ENCODE data around the gene PPHLN1.

DNA sequence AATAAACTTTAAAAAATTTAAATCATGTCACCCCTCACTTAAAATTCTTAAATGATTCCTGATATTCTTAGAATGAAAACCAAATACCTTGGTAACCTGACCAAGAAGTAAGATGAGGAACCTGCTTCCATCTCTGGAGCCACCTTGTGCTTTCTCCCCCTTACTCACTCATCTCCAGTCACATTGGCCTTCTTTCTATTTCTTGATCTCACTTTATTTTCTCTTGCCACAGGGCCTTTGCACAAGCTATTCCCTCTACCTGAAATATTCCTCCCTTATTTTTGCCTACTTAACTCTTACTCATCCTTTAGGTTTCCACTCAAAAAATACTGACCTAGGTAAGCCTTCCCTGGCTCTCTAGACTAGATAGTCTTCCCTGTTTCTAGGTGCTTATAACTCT, 5.2 kb upstream of the PPHLN1 start:
- no peak for TF ChIP-seq ZC3H10 (CRISPR knock-in tag; IDR thresholded peaks at IDR 0.05)
- TF ChIP-seq, protein P1, sequence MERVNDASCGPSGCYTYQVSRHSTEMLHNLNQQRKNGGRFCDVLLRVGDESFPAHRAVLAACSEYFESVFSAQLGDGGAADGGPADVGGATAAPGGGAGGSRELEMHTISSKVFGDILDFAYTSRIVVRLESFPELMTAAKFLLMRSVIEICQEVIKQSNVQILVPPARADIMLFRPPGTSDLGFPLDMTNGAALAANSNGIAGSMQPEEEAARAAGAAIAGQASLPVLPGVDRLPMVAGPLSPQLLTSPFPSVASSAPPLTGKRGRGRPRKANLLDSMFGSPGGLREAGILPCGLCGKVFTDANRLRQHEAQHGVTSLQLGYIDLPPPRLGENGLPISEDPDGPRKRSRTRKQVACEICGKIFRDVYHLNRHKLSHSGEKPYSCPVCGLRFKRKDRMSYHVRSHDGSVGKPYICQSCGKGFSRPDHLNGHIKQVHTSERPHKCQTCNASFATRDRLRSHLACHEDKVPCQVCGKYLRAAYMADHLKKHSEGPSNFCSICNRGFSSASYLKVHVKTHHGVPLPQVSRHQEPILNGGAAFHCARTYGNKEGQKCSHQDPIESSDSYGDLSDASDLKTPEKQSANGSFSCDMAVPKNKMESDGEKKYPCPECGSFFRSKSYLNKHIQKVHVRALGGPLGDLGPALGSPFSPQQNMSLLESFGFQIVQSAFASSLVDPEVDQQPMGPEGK (CRISPR knock-in tag; IDR thresholded peaks at IDR 0.05; ENCODE audit: borderline replicate concordance): no peak
- TF ChIP-seq, protein P2, sequence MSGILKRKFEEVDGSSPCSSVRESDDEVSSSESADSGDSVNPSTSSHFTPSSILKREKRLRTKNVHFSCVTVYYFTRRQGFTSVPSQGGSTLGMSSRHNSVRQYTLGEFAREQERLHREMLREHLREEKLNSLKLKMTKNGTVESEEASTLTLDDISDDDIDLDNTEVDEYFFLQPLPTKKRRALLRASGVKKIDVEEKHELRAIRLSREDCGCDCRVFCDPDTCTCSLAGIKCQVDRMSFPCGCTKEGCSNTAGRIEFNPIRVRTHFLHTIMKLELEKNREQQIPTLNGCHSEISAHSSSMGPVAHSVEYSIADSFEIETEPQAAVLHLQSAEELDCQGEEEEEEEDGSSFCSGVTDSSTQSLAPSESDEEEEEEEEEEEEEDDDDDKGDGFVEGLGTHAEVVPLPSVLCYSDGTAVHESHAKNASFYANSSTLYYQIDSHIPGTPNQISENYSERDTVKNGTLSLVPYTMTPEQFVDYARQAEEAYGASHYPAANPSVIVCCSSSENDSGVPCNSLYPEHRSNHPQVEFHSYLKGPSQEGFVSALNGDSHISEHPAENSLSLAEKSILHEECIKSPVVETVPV (CRISPR knock-in tag; IDR thresholded peaks at IDR 0.05): no peak
- TF ChIP-seq SNAI2 (CRISPR knock-in tag; IDR thresholded peaks at IDR 0.05): no peak
- no peak for TF ChIP-seq BACH2 (CRISPR knock-in tag; IDR thresholded peaks at IDR 0.05; ENCODE audit: borderline replicate concordance)

Measured in SK-N-SH treated with all-trans-retinoic acid at 6 μM for 48 hours (cell line).